Endothelial cell of hepatic sinusoid (primary cell): ENCODE results near the gene PAPSS1.

Source experiments
- in situ Hi-C: cut with HindIII; loops from 2 replicates; pipeline ENCODE4 v1.10.0; 2017; ENCODE audit warnings: low sequenced_read_pairs

PAPSS1 gene

DNA sequence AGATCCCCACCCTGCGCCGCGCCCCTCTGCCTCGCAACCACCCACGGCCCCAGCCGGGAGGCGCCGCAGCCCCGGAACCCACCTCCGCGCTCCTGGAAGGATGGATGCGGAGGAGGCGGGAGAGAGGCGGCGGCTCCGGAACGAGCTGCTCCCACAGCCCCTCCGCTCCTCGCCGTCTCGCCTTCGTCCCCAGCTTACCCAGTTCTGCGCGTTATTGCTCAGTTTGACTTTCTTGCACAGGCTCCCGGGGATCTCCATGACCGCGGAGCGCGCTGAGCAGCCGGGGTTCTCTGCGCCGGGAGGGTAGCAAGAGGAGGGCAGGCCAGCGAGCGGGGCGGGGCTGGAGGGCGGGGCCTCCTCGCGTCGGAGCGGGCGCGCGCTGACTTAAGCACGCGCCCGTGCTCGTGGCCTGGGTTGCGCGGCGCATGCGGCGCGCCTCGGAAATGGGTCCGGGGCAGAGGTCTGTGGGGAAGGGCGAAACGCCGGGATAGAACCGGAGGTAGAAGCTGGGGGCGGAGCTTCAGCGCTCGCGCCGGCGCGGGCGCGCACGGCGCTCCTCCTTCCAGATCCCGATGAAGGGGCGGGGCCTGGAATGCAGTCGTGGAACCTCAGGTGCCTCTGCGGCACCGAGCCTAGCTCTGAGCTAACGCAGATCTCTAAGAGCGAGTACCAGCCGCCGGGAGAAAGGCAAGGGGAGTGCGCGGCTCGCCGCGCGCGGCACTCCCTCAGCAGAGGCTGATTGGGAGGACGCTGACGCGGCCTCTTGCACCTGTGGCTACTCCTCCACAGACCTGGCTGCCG is at the start of gene PAPSS1:
PAPSS1 (minus strand) TSS at position 313 of the 801 bp plus-strand sequence; CDS start at position 258, 55 bp downstream.
- in situ Hi-C loops, result no loop called here

GRCh38 chr4:107760281-107760947 is 40.4 kb upstream of the PAPSS1 start:
- in situ Hi-C loops, result loop anchor here (25.0 kb wide), 1 partner anchor 152 kb away; no protein-coding TSS in a partner anchor

- in situ Hi-C loops, result loop anchor here (5.0 to 25.0 kb wide), 2 partner anchors 59 to 154 kb away; no protein-coding TSS in a partner anchor
Measured at GRCh38 chr4:107757864-107758476, 37.9 kb upstream of the PAPSS1 start.

DNA sequence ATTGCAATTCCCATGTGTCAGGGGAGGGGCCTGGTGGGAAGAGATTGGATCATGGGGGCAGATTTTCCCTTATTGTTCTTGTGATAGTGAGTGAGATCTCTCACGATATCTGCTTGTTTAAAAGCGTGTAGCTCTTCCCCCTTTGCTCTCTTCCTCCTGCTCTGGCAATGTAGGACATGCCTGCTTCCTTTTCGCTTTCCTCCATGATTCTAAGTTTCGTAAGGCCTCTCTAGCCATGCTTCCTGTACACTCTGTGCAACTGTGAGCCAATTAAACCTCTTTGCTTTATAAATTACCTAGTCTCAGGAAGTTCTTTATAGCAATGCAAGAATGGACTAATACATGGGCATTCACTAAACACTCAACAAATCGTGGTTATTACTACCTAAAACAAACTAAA is 37.2 kb upstream of the PAPSS1 start:
- in situ Hi-C loops, result loop anchor here (5.0 to 25.0 kb wide), 2 partner anchors 60 to 155 kb away; no protein-coding TSS in a partner anchor

DNA sequence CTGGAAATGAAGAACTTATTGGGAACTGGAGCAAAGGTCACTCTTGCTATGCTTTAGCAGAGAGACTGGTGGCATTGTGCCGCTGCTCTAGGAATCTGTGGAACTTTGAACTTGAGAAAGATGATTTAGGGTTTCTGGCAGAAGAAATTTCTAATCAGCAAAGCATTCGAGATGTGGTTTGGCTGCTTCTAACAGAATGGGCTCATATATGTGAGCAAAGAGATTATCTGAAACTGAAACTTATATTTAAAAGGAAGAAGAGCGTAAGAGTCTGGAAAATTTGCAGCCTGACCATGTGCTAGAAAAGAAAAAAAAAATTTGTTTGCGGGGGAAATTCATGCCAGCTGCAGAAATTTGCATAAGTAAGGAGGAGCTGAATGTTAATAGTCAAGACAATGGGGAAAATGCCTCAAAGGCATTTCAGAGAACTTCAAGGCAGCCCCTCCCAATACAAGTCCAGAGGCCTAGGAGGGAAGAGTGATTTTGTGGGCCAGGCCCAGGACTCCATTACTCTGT is 35.9 kb upstream of the PAPSS1 start:
- in situ Hi-C loops, result loop anchor here (5.0 to 25.0 kb wide), 2 partner anchors 61 to 156 kb away; no protein-coding TSS in a partner anchor

- in situ Hi-C loops, result loop anchor here (25.0 kb wide), 1 partner anchor 161 kb away; no protein-coding TSS in a partner anchor
Measured at GRCh38 chr4:107751670-107752069, 31.6 kb upstream of the PAPSS1 start.

DNA sequence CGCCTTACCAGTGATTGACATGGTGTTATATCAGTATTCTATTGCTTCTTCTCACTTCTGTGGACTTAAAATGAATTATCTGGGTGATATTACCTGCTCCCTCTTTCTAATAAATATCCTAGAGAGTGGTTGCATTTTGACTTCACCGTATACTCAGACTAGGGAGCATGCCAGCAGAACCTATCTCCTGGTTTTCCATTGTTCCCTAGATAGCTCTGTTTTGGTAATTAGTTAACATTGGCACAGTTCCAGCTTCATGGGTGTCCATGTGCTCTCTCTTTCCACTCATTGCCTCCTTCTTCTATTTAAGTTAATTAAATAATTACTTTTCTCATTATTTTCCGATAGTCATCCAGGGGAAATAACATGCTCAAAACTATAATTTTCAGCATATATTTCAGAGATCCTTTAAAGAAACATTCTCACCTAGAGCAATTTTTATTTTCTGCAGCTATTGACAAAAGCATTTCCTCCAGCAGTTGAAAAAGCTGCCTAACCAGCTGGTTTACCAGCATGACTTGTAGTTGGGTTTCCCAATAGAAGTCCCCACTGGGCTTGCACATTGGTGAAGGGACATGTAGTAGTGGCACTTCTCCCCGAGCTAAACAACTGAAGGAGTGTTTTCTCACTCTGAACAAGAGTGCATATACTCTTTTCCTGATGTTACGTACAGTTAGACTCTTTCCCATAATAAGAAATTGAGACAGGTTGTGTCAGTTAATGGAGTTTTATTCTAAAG is 27.9 kb upstream of the PAPSS1 start:
- in situ Hi-C loops, result no loop called here

DNA sequence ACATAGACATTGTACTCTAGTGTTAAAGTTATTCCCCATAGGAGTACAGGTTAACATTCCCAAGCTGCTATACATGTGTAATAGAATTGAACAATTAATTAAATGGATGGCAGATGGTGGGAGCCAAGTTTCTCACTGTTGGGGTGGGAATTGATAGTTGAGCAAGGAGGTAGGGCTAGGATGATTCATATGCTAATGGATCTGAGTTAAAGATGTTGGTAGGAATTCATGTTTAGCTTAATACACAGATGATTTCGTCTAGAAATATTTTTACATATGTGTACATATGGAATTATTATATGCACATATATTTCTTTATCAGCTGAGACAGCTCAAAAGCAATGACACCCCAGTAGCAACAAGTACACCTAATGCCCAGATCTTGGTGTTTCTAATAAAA is 26.1 kb upstream of the PAPSS1 start:
- in situ Hi-C loops, result no loop called here

DNA sequence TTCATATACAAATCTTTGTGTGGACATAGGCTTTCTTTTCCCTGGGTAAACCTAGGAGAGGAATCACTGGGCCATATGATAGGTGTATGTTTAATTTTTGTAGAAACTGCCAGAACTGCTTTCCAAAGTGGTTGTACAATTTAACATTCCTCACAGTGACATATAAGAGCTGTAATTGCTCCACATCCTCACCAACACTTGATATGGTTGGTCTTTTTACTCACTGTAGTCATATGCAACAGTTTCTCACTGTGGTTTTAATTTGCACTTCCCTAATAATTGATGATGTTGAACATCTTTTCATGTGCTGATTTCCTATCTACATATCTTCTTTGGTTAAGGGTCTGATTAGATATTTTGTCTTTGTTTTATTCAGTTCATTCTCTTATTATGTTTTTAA is 24.5 kb upstream of the PAPSS1 start:
- in situ Hi-C loops, result no loop called here

- in situ Hi-C loops, result no loop called here
Measured at GRCh38 chr4:107743532-107743931, 23.5 kb upstream of the PAPSS1 start.

DNA sequence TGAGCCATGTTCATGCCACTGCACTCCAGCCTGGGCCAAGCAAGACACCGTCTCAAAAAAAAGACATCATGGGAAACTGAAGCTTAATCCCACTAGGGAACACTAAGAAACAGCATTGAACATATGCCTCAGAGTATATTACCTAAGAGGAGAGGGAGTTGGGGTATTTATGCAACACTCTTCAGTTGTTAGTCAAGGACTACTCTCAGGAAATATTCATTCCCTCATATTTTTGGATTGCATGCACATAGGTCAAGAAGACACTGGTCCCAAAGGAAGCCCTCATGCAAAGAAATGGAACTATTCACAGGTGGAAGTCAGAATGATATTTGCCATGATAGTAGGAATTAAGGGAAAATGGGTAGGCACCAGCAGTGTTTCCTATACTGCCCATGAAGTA is 22.8 kb upstream of the PAPSS1 start:
- in situ Hi-C loops, result no loop called here

DNA sequence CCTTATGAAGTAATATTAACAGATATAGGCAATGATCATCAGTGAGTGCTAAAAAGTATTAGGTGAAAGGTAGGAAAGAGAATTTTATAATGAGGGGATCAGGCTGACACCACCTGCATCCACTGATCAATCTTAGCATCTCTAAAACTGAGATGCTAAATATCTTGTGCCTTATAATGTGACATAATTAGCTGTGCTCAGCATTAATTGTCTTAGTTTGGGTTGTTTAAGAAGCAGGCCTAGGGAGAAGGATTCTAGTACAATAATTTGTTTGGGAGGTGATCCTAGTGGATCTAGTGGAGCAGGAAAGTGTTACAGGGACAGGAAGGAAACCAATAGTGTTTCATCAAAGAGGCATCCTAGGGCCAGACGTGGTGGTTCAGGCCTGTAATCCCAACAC is 22.2 kb upstream of the PAPSS1 start:
- in situ Hi-C loops, result no loop called here

DNA sequence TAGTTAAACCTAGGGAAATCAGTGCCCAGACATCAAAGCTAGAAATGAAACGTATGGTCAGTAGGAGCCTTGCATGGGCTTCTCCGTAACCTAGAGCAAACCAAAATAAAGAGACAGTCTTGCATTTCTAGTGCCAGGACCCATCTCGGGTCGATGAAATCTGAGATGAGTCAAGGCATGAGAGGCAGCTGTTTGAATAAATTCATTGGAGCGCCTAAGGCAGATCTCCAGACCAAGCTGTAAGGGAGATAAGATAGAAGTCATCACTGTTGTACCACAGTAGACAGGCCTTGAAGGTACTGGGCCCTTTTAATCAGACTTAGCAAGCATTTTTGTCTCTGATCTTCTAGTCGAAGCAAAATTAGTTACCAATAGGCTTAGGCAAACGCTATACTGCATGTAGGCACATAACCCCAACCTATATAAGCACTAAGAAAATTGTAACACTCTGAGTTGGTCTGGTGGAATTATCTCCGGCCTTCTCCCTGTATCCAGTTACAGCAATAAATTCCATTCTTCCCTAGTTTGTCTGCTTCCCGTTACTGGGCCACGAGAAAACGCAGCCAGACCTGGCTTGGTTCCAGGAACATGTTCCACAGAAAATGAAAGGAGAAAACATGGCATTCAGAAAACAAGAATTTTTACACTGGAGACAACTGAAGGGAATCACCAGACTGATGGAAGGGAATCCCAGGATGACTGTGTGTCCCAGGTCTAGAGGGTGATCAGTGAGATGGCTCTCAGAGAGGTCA is 21.1 kb upstream of the PAPSS1 start:
- in situ Hi-C loops, result no loop called here

DNA sequence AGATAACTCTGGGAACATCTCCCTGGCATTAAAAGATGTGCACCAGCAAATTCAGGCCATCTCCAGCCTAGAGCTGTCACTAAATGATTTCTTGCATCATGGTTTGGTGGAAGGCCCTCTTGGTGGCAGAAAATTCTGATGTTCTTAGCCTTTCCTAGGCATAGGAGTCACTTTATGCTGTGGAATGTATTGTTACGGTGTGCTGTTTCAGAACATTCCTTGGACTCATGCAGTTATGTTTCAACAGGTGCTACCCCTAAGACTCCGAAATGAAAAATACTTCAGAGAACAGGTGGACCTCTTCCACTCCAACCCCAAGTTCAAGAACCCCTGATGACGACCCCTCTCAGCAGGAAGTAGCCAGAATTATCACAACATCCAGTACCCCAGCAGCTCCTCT is 20.3 kb upstream of the PAPSS1 start:
- in situ Hi-C loops, result no loop called here

- in situ Hi-C loops, result no loop called here
Measured at GRCh38 chr4:107737450-107737849, 17.4 kb upstream of the PAPSS1 start.

DNA sequence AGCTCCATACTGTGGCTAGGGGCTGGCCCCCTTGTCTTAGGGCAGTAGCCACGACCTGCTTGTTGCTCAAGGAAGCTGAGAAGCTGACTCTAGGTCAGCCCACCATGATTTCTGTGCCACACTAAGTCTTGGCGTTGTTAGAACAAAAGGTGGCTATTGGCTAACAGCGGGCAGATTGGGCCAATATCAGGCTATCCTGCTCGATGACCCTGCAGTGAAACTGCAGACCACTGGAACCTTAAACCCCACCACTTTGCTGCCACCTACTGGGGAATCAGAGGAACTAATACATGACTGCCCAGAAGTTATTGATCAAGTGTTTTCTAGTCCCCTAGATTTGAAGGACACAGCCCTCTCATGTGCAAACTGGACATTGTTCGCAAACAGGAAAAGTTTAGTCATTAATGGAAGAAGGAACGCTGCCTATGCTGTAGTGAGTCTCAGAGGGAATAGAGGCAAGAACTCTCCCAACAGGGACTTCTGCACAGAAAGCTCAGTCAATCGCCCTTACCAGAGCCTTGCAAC is 17.0 kb upstream of the PAPSS1 start:
- in situ Hi-C loops, result no loop called here

DNA sequence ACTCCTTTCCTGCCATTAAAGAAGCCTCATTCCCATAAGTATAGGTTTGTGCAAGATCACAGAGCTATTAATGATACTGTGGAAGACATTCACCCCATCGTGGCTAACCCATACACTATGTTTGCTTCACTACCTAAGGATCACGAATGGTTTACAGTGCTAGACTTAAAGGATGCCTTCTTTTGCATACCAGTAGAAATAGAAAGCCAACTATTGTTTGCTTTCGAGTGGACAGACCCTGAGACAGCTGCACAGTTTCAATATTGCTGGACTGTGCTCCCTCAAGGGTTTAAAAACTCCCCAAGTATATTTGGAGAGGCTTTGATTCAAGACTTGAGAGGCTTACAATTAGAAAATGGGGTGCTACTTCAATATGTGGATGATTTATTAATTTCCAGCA is 16.0 kb upstream of the PAPSS1 start:
- in situ Hi-C loops, result no loop called here

- in situ Hi-C loops, result no loop called here
Measured at GRCh38 chr4:107734120-107734519, 14.1 kb upstream of the PAPSS1 start.

DNA sequence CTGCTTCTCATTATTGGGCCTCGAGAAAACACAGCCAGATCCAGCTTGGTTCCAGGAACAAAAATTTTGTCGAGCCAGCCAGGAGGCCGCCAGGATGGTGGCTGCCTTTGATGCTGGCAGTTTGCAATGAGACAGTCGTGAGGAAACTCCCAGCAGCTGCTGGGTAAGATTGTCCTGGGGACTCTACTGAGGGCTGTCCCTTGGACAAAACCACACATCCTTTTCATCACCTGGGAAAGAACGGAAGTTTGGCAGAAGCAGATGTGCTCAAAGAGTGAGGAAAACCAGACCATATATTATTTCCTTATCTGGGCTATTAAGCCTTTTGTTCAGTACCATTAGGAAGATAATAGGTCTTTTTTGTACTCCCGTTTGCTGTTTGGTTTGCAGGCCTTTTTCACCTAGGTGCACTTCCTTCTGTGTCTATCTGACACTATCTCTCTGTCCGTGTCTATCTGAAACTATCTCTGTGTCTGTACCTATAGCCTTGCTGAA is 13.4 kb upstream of the PAPSS1 start:
- in situ Hi-C loops, result no loop called here
